B cell (primary cell): ENCODE results near the gene THRA.

Experiments used
- CTCF ChIP-seq: fragments of 200-600 bp; IDR thresholded peaks from one replicate; pipeline ENCODE4 v1.8.0; 2022; ENCODE audit warnings: antibody characterized with exemption, mild to moderate bottlenecking
- EZH2 ChIP-seq: IDR thresholded peaks from 2 replicates; pipeline ENCODE4 v1.6.1; 2012; ENCODE audit warnings: borderline replicate concordance, low read depth, mild to moderate bottlenecking, moderate library complexity, low read length; ENCODE audit not compliant: insufficient read depth, poor library complexity, severe bottlenecking

- TF ChIP-seq CTCF, result no peak
- TF ChIP-seq EZH2, result no peak
Observed at GRCh38 chr17:40107522-40108174, 44.9 kb downstream of the THRA start.
